HUES48 (cell line): ENCODE data around the gene RPS19BP1.
"Not testable (repeated sequence)": the region's sequence is repeated elsewhere in the genome, so short reads cannot be mapped to it uniquely, and the experiment has no call there.

Source experiments
- H3K27ac ChIP-seq: one replicate; pipeline ENCODE4 v1.7.0; 2013; ENCODE audit warnings: low read depth, low read length, inconsistent platforms
- H3K27me3 ChIP-seq: 2 replicates; pipeline ENCODE4 v1.6.1; 2013; ENCODE audit warnings: mild to moderate bottlenecking, low read length; ENCODE audit not compliant: control insufficient read depth, insufficient read depth
- H3K36me3 ChIP-seq: 2 replicates; pipeline ENCODE4 v1.6.1; 2013; ENCODE audit warnings: low read length; ENCODE audit not compliant: control insufficient read depth, insufficient read depth
- H3K4me1 ChIP-seq: 2 replicates; pipeline ENCODE4 v1.6.1; 2013; ENCODE audit warnings: mild to moderate bottlenecking, low read length; ENCODE audit not compliant: control insufficient read depth, insufficient read depth
- H3K4me3 ChIP-seq: 2 replicates; pipeline ENCODE4 v1.5.1; 2013; ENCODE audit warnings: mild to moderate bottlenecking, low read depth, low read length
- H3K9ac ChIP-seq: 2 replicates; pipeline ENCODE4 v1.6.1; 2013; ENCODE audit warnings: mild to moderate bottlenecking, low read depth, low read length, moderate library complexity
- H3K9me3 ChIP-seq: 2 replicates; pipeline ENCODE4 v1.6.1; 2013; ENCODE audit warnings: low read length; ENCODE audit not compliant: control insufficient read depth, insufficient read depth

Gene RPS19BP1

DNA sequence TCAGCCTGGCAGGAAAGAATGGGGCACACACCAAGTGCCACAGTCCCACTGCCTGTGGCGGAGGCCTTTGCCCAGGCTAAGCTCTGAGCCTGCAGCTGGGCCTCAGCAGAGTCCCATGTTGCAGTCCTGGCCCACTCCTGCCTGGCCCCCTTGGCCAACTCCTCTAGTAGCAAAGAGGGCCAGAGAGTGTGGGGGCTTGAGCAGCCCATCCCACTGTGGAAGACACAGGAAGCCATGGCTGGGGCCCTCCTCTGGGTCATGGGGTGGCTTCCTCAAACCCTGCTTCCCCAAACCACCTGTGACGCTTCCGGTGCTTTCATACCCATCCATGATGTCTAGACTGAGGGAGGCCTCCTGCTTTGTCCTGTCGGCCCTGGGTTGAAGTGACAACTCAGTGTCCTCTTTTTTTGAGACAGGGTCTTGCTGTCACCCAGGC lies 5.8 kb downstream of the RPS19BP1 start:
- Histone ChIP-seq H3K4me3 (no peak overlapping the region), H3K4me1 (peaks cover 15% of the 10 kb centered on the region), H3K36me3 (peaks cover 56% of the 10 kb centered on the region), H3K9me3 (no peaks in the 10 kb centered on the region), H3K9ac (no peak overlapping the region), H3K27ac (peak overlapping the region; percentile 1), H3K27me3 (no peaks in the 10 kb centered on the region)

DNA sequence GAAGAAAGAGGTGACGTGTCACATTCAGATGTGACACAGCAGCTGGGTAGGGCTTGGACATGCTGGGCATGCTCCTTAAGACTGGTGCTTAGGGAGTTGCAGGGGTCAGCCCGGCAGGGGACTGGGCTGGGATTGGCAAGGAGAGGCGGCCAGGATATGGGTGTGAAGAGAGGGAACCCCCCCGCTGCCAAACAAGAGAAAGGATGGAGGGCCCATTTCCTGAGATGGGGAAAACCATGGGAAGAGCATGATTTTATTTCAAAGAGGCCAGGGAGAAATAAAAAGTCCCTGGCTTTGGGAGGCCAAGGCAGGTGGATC lies 6.9 kb downstream of the RPS19BP1 start:
- Histone ChIP-seq H3K9me3 (no peaks in the 10 kb centered on the region), H3K36me3 (peaks cover 60% of the 10 kb centered on the region), H3K4me1 (peaks cover 10% of the 10 kb centered on the region), H3K27me3 (no peaks in the 10 kb centered on the region), H3K4me3 (no peak overlapping the region), H3K9ac (no peak overlapping the region), H3K27ac (peak overlapping the region; percentile 0)

DNA sequence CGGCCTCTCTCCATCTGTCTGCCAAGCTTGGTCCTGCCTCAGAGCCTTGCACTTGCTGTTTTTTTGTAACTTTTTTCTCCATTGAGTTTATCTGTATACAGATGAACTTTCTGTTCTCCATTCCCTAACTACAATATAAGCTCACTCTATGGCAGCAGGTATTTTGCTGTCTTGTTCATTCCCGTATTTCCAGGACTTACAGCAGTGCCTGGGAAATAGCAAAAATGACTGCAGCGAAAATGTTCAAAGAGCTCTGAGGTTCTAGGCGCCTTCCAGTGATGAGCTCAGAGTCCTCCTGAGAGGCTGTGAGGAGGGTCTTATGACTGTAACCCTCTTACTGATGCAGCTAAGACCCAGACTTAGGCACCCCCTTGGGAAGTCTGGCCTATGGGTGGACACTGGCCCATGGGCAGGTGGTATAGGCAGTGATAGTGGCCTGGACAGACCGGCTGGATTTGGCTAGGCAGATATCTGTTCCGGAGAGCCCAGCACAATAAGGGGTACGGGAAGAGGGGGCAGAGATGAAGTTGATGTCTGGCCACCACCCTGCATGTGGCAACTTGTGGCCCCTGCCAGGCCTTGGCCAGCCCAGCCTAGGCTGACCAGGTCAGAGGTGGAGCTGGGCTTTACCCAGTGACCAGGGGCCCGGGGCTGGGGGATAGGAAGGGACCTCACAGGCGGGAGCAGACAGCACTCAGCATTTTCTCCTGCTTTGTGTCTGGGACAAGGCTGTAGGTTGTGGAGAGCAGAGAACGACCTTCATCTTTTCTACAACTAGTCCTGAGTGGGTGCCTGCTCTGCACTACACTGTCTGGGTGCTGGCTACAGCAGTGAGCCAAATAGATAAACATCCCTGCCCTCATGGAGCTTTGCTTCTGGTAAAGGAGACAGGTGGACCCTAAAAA lies 7.5 kb downstream of the RPS19BP1 start:
- Histone ChIP-seq H3K27ac (peak overlapping the region; percentile 0), H3K36me3 (peaks cover 56% of the 10 kb centered on the region)

DNA sequence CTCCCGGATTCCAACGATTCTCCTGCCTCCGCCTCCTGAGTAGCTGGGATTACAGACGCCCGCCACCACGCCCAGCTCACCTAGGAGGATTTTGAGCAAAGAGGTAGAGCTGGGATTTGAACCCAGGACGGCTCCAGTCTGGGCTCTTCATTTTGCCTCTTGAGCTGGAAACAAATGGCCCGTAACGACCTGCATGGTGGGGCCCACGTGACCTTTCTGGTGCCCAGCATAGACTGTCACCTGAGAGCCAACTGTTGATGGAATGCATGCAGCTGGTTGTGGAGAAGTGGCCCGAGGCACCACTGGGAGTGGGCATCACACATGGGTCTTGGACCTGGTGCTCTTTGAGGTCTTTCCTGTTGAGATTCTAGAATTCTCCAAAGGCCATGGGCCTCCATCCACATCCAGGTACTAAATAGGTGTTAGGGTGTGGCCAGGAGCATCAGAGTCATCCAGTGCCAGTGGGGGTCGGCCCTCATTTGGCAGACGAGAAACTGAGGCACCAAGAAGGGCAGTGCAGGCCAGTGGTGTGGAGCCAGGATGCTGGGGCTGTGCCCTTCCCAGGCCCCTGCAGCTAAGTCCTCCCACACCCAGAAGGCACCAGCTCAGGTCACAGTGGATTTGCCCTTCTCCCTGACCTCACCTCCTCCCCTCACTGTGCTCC lies 8.3 kb downstream of the RPS19BP1 start:
- Histone ChIP-seq H3K4me3 (no peak overlapping the region), H3K36me3 (peaks cover 50% of the 10 kb centered on the region), H3K9me3 (no peaks in the 10 kb centered on the region), H3K27ac (peak overlapping the region; percentile 40), H3K9ac (no peak overlapping the region), H3K4me1 (peaks cover 10% of the 10 kb centered on the region), H3K27me3 (no peaks in the 10 kb centered on the region)

More for the DNA sequence above, 7.5 kb downstream of the RPS19BP1 start:
- H3K4me1 ChIP-seq = peaks cover 10% of the 10 kb centered on the region
- no peaks in the 10 kb centered on the region for H3K9me3 ChIP-seq
- H3K4me3 ChIP-seq = no peak overlapping the region
- no peak overlapping the region for H3K9ac ChIP-seq
- no peaks in the 10 kb centered on the region for H3K27me3 ChIP-seq

DNA sequence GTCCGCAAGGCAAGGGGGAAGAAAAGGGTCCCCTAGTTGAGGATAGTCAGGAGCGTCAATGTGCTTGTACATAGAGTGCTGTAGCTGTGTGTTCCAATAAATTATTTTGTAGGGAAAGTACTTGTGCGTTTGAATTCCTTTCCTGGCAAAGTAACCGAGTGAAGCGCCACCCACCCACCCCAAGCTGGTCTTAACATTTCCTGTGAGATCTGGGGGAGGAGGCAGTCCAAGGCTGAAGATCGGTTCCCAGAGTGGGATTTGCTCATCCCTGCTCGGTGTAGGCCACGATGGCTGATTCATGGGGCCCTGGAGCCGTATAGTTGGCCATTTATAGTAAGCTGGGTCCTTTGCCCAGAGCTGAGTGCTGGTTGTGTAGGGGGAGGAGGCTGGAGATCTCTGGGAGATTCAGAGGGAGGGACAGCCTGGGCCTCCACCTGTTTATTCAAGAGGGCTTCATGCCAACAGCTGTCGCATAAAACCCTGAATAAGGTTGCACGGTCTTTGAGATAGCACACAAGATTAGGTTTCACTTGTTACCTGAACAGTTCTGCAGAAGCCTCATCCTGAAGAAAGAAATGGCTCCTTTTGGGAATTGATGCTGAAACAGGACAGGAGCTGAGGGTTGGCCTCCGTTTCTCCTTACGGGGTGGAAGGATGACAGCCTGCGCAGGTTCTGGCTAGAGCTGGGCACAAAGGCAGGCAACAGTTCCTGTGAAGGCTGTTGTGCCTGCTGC lies 9.8 kb downstream of the RPS19BP1 start:
- Histone ChIP-seq H3K9ac (no peak overlapping the region), H3K4me3 (peak overlapping the region; percentile 30), H3K4me1 (peaks cover 12% of the 10 kb centered on the region), H3K36me3 (peaks cover 43% of the 10 kb centered on the region), H3K27ac (peak overlapping the region; percentile 63), H3K27me3 (0 out of 2 replicates have a peak, but pooled peaks cover 5% of the 10 kb centered on the region), H3K9me3 (no peaks in the 10 kb centered on the region)

DNA sequence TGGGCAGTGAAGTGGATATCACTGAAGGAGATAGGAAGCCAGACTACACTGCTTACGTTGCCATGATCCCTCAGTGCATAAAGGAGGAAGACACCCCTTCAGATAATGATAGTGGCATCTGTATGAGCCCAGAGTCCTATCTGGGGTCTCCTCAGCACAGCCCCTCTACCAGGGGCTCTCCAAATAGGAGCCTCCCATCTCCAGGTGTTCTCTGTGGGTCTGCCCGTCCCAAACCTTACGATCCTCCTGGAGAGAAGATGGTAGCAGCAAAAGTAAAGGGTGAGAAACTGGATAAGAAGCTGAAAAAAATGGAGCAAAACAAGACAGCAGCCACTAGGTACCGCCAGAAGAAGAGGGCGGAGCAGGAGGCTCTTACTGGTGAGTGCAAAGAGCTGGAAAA lies 10.5 kb downstream of the RPS19BP1 start:
- H3K9ac ChIP-seq, H3K27me3 ChIP-seq, H3K9me3 ChIP-seq: not testable (repeated sequence)
- H3K27ac ChIP-seq = peak overlapping the region; percentile 98
- peaks cover 12% of the 10 kb centered on the region for H3K4me1 ChIP-seq
- H3K4me3 ChIP-seq = peak overlapping the region; percentile 97
- peaks cover 43% of the 10 kb centered on the region for H3K36me3 ChIP-seq

DNA sequence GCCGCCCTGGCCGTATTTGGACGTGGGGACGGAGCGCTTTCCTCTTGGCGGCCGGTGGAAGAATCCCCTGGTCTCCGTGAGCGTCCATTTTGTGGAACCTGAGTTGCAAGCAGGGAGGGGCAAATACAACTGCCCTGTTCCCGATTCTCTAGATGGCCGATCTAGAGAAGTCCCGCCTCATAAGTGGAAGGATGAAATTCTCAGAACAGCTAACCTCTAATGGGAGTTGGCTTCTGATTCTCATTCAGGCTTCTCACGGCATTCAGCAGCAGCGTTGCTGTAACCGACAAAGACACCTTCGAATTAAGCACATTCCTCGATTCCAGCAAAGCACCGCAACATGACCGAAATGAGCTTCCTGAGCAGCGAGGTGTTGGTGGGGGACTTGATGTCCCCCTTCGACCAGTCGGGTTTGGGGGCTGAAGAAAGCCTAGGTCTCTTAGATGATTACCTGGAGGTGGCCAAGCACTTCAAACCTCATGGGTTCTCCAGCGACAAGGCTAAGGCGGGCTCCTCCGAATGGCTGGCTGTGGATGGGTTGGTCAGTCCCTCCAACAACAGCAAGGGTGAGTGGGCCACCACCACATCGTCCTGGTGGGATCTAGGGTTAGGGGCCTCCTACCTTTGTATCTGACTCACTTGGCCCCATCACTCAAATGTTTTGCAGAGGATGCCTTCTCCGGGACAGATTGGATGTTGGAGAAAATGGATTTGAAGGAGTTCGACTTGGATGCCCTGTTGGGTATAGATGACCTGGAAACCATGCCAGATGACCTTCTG lies 11.3 kb downstream of the RPS19BP1 start:
- H3K27me3 ChIP-seq, H3K9me3 ChIP-seq: not testable (repeated sequence)
- Histone ChIP-seq H3K36me3 (peaks cover 48% of the 10 kb centered on the region), H3K9ac (peak overlapping the region; percentile 99), H3K4me3 (peak overlapping the region; percentile 97), H3K4me1 (peaks cover 12% of the 10 kb centered on the region), H3K27ac (peak overlapping the region; percentile 98)

DNA sequence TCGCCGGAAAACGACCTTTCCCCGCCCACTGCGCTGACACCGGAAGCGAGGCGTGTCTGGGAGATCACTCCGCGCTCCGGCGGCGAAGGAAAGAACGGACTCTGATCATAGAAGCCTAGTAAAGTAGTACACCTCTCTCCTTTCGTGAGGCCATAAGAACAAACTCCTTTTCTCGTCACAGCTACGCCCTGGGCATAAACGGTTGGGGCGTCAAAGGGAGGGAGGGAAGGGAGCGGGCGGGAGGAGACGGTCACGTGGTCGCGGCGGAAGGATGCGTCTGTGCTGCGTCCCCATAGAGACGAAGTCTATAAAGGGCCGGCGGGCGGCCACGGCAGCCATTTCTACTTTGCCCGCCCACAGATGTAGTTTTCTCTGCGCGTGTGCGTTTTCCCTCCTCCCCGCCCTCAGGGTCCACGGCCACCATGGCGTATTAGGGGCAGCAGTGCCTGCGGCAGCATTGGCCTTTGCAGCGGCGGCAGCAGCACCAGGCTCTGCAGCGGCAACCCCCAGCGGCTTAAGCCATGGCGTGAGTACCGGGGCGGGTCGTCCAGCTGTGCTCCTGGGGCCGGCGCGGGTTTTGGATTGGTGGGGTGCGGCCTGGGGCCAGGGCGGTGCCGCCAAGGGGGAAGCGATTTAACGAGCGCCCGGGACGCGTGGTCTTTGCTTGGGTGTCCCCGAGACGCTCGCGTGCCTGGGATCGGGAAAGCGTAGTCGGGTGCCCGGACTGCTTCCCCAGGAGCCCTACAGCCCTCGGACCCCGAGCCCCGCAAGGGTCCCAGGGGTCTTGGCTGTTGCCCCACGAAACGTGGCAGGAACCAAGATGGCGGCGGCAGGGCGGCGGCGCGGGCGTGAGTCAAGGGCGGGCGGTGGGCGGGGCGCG lies 12.1 kb downstream of the RPS19BP1 start, which contains the start of gene ATF4:
Gene ATF4, plus strand, starts transcription at position 337 of the 880 bp plus-strand sequence. CDS start 884 bp downstream, outside the sequence.
- H3K36me3 ChIP-seq = peaks cover 56% of the 10 kb centered on the region
- no peaks in the 10 kb centered on the region for H3K9me3 ChIP-seq
- H3K27me3 ChIP-seq = peaks cover 15% of the 10 kb centered on the region; the same call in 1 of the 2 replicates
- H3K4me1 ChIP-seq = peaks cover 12% of the 10 kb centered on the region
- peak within 1 kb of the TSS; percentile 99 for H3K9ac ChIP-seq
- H3K4me3 ChIP-seq = peak within 1 kb of the TSS; percentile 97
- peak within 1 kb of the TSS; percentile 98 for H3K27ac ChIP-seq

DNA sequence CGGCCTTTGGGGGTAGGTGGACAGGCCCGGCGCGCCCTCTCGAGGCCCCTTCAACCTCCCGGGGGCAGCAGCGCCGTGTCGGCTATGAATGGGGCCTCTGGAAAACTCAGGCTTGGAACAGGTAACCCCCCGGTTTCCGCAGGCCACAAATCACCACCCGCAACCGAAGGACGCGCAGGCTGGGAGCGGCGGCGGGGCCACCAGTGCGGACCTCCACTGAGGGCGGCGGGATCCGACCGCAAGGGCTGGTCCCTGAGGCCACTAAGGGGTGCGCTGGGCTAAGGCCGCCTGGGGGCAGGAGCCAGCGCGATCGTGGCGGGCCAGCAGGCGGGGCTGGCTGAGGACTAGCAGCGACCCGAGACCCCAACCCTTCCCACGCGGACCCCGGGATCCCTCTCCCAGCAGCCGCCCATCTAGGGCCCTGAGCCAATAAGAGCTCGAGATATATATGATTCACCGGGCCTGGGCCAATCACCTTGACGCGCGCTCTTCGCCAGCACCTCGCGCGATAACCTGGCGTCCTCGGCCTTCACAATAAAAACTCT lies 12.8 kb downstream of the RPS19BP1 start:
- Histone ChIP-seq H3K36me3 (peaks cover 56% of the 10 kb centered on the region), H3K9me3 (no peaks in the 10 kb centered on the region), H3K27ac (peak overlapping the region; percentile 98), H3K9ac (peak overlapping the region; percentile 99), H3K4me1 (peaks cover 12% of the 10 kb centered on the region), H3K4me3 (peak overlapping the region; percentile 97), H3K27me3 (peaks cover 17% of the 10 kb centered on the region; the same call in 1 of the 2 replicates)
